Suprapubic skin (tissue), 4 donors: ENCODE measurements around the gene PLAC9.

Experiments used
- CTCF ChIP-seq, 2 donors: fragments of 200-600 bp in 1 of 2; fragments of 450-650 bp in 1 of 2; sonication (generic) in 1 of 2; IDR thresholded peaks; one replicate each; pipeline ENCODE4 v1.5.1; 2016 to 2019; ENCODE audit warnings: antibody characterized with exemption in 2 of 2, mild to moderate bottlenecking in 1 of 2, moderate library complexity in 1 of 2
- POLR2A ChIP-seq, 2 donors: fragments of 450-650 bp; IDR thresholded peaks; one replicate each; pipeline ENCODE4 v1.6.1; 2017; ENCODE audit warnings: antibody characterized with exemption in 2 of 2, mild to moderate bottlenecking in 2 of 2, moderate library complexity in 2 of 2
- POLR2AphosphoS5 ChIP-seq, 3 donors: sonication (generic); formaldehyde crosslinking; IDR thresholded peaks; one replicate each; pipeline ENCODE4 v1.6.1; 2017; ENCODE audit warnings: antibody characterized with exemption in 3 of 3

GRCh38 chr10:80174641-80175395 lies 42.3 kb downstream of the PLAC9 start:
- TF ChIP-seq CTCF (IDR thresholded peaks at IDR 0.05) (no peak), POLR2AphosphoS5 (IDR thresholded peaks at IDR 0.05) (no peak), POLR2A (IDR thresholded peaks at IDR 0.05) (no peak)
